VCaP (cell line): ENCODE results near the gene DIP2C.

Experiments
- H3K27ac ChIP-seq: fragments of 450-650 bp; 2 replicates; pipeline ENCODE4 v1.5.1; 2017
- CTCF ChIP-seq: fragments of 450-650 bp; conservative IDR thresholded peaks from 2 replicates; pipeline ENCODE4 v1.5.1; 2017; ENCODE audit warnings: mild to moderate bottlenecking, moderate library complexity

The DIP2C gene

GRCh38 chr10:474406-474805 is 215.1 kb downstream of the DIP2C start:
- H3K27ac ChIP-seq: no peak overlapping the region
- no peak for TF ChIP-seq CTCF

- TF ChIP-seq CTCF: no peak
- H3K27ac ChIP-seq: no peak overlapping the region
Observed at GRCh38 chr10:472241-472910, 217.1 kb downstream of the DIP2C start.

GRCh38 chr10:470339-471003 is 219.0 kb downstream of the DIP2C start:
- no peak overlapping the region for H3K27ac ChIP-seq
- no peak for TF ChIP-seq CTCF

- no peak for TF ChIP-seq CTCF
Observed at GRCh38 chr10:469947-470338, 219.5 kb downstream of the DIP2C start.

GRCh38 chr10:459743-460142 is 229.7 kb downstream of the DIP2C start:
- H3K27ac ChIP-seq: no peak overlapping the region
- TF ChIP-seq CTCF: no peak

More at GRCh38 chr10:469947-470338, 219.5 kb downstream of the DIP2C start:
- no peak overlapping the region for H3K27ac ChIP-seq

- peak overlapping the region; percentile 60 for H3K27ac ChIP-seq
Observed at GRCh38 chr10:458421-458851, 231.0 kb downstream of the DIP2C start.

More at GRCh38 chr10:458421-458851, 231.0 kb downstream of the DIP2C start:
- no peak for TF ChIP-seq CTCF
